Stimulated activated CD8-positive, alpha-beta memory T cell treated with anti-CD3 and anti-CD28 coated beads, Interleukin-7, amount 100 ng/mL, for 48 hours (primary cell): Measurements from ENCODE around the gene PBXIP1.
"Not testable (repeated sequence)": the region's sequence is repeated elsewhere in the genome, so short reads cannot be mapped to it uniquely, and the experiment has no call there.

Experiments
- DNase-seq, 2 donors: peaks; one replicate each; pipeline ENCODE4 v3.0.0-alpha.2; 2020; ENCODE audit warnings: low read depth in 1 of 2; ENCODE audit errors: extremely low read depth in 1 of 2

The PBXIP1 gene

GRCh38 chr1:154955718-154956543 is at the start of gene PBXIP1:
PBXIP1 (minus strand) TSS chr1:154956099; CDS start chr1:154953721, 2,378 bp downstream.
- DNase-seq: peak; percentile 42 to 61

- no peak for DNase-seq
Measured at GRCh38 chr1:155005076-155006011, 49.4 kb upstream of the PBXIP1 start.

- no peak for DNase-seq
Measured at GRCh38 chr1:155004352-155005075, 48.6 kb upstream of the PBXIP1 start.

- DNase-seq: no peak
Measured at GRCh38 chr1:155003766-155004351, 48.0 kb upstream of the PBXIP1 start.

- DNase-seq: no peak
Measured at GRCh38 chr1:155003227-155003765, 47.4 kb upstream of the PBXIP1 start.

GRCh38 chr1:155002464-155003226 is 46.7 kb upstream of the PBXIP1 start, which contains the start of gene ZBTB7B:
ZBTB7B (plus strand) TSS chr1:155002802; CDS start chr1:155014661, 11,859 bp downstream.
- DNase-seq: no peak

- DNase-seq: peak; percentile 95 to 100
Measured at GRCh38 chr1:155001675-155002463, 46.0 kb upstream of the PBXIP1 start.

GRCh38 chr1:155001425-155001674 is 45.5 kb upstream of the PBXIP1 start:
- no peak for DNase-seq

GRCh38 chr1:155000726-155001424 is 45.0 kb upstream of the PBXIP1 start:
- peak; percentile 73 to 86 for DNase-seq

GRCh38 chr1:155000411-155000725 is 44.5 kb upstream of the PBXIP1 start:
- DNase-seq: no peak

GRCh38 chr1:154999571-155000410 is 43.9 kb upstream of the PBXIP1 start:
- peak in 1 of 2 donors; percentile 66 for DNase-seq

GRCh38 chr1:154998818-154999570 is 43.1 kb upstream of the PBXIP1 start:
- peak; percentile 60 to 75 for DNase-seq

GRCh38 chr1:154998201-154998780 is 42.4 kb upstream of the PBXIP1 start:
- DNase-seq: no peak

- DNase-seq: no peak
Measured at GRCh38 chr1:154996966-154997701, 41.2 kb upstream of the PBXIP1 start.

GRCh38 chr1:154995301-154995983 is 39.5 kb upstream of the PBXIP1 start:
- not testable (repeated sequence) for DNase-seq
